Tibial nerve (tissue), 4 donors: ENCODE results near the gene ZNF688. TPM values are rescaled to one million over a fixed set of nuclear protein-coding genes. Genes with fewer than 3 reads are reported as not detected.

Source experiments
- DNase-seq, 2 donors: peaks; one replicate each; pipeline ENCODE4 v3.0.0-alpha.2; 2019; ENCODE audit warnings: low spot score in 2 of 2
- H3K27ac ChIP-seq, 4 donors: fragments of 200-600 bp; sonication (generic) in 3 of 4; one replicate each; pipeline ENCODE4 v1.5.1; 2017 to 2019; ENCODE audit warnings: mild to moderate bottlenecking in 1 of 4
- H3K27me3 ChIP-seq, 2 donors: fragments of 200-600 bp; sonication (generic) in 1 of 2; one replicate each; pipeline versions ENCODE4 v1.5.1 to v1.6.0; 2017 to 2019
- H3K36me3 ChIP-seq, 3 donors: fragments of 200-600 bp; sonication (generic); one replicate each; pipeline ENCODE4 v1.5.1; 2018 to 2019
- H3K4me1 ChIP-seq, 4 donors: fragments of 200-600 bp; sonication (generic) in 3 of 4; one replicate each; pipeline ENCODE4 v1.5.1; 2017 to 2019
- H3K4me3 ChIP-seq, 4 donors: fragments of 200-600 bp; sonication (generic) in 3 of 4; one replicate each; pipeline ENCODE4 v1.5.1; 2017 to 2019; ENCODE audit warnings: mild to moderate bottlenecking in 1 of 4, moderate library complexity in 1 of 4
- H3K9me3 ChIP-seq, 4 donors: fragments of 200-600 bp; sonication (generic) in 3 of 4; one replicate each; pipeline ENCODE4 v1.5.1; 2017 to 2019
- EP300 ChIP-seq, 2 donors: sonication (generic); formaldehyde crosslinking; IDR thresholded peaks; one replicate each; pipeline ENCODE4 v1.6.1; 2017; ENCODE audit warnings: antibody characterized with exemption in 2 of 2, mild to moderate bottlenecking in 1 of 2
- POLR2A ChIP-seq, 2 donors: fragments of 450-650 bp; IDR thresholded peaks; one replicate each; pipeline ENCODE4 v1.6.1; 2017; ENCODE audit warnings: antibody characterized with exemption in 2 of 2, mild to moderate bottlenecking in 2 of 2, moderate library complexity in 2 of 2
- WGBS, 2 donors: methylation state at CpG; one replicate each; pipeline ENCODE4 v1.1.5; 2018; 5-methylcytosine and 5-hydroxymethylcytosine counted together
- total RNA-seq, 4 donors: library from RNA; depleted of rRNA; stranded (reverse); fragments of >200 nt; gene quantifications; one replicate each; pipeline ENCODE4 v1.1.0, GENCODE V29; 2016
- TF ChIP-seq, protein P1 (sequence below), 5 experiments: fragments of 200-600 bp in 3 of 5; fragments of 450-650 bp in 2 of 5; sonication (generic) in 3 of 5; IDR thresholded peaks; one replicate each; pipeline ENCODE4 v1.5.1; 2016 to 2019; ENCODE audit warnings: antibody characterized with exemption in 5 of 5, mild to moderate bottlenecking in 3 of 5, moderate library complexity in 2 of 5

ZNF688 gene
- total RNA-seq, 4 donors from 2014 or later = 15.7 to 28.6 (median 22.9) TPM

DNA sequence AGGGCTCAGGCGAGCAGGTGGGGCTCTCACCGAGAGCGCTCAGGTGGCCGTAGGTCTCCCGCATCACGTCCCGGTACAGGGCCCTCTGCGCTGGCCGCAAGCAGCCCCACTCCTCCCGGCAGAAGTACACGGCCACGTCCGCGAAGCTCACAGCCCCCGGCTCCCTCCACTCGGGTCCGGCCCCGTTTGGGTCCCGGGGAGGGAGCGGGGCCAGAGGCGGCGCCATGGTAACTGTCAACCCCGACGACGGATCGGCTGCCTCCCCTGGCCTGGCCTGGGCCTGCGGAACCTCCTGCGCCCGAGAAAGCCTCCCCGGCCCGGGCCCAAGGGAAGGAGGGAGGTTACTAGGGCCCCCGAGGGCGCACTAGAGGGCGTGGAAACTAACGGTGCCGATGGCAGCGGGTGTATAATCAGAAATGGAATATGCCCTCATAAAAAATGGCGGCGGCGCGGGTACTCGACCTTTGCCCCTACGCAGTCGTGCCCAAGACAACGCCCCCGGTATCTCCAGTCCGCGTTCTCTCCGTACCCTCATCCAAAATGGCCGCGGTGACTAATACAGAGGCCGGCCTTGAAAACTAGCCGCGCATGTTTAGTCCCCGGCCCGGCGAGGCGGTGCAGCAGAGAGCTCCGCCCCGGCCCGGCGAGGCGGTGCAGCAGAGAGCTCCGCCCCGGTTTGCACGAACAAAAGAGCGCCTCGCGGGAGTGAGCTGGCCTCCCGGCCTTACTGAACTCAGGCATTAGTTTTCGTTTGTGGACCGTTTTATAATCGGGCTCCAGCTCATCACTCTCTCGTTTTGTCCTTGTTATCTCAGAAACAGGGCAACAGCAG is 13.3 kb downstream of the ZNF688 start, which contains the start of gene ZNF764:
Gene ZNF764, minus strand, starts transcription at position 418 of the 832 bp plus-strand sequence. Its CDS starts 192 bp downstream, at position 226.
- H3K27ac ChIP-seq = peak within 1 kb of the TSS; percentile 75 to 98 (median 95)
- 0 to 2% methylated on average over 33 to 47 of the region's 74 CpGs for WGBS, 2 donors
- H3K4me3 ChIP-seq = peak within 1 kb of the TSS; percentile 70 to 90 (median 82)

DNA sequence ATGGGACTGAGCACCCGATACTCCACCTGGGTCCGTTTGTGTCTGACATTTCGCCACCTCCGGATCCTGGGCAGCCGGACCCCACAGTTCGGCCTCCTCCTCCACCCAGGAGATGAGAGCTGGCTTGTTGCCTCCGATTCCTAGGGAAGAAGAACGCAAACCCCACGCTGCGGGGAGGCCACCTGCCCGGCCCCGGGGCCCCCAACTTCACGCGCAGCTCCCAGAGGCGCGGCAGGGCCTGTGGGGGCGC is 13.9 kb downstream of the ZNF688 start:
- H3K27me3 ChIP-seq = no peaks in the 10 kb centered on the region
- H3K27ac ChIP-seq = peak overlapping the region; percentile 75 to 98 (median 95)
- peaks cover 0 to 34% (median 6%) of the 10 kb centered on the region in 3 donors for H3K36me3 ChIP-seq
- H3K9me3 ChIP-seq = no peaks in the 10 kb centered on the region
- no peak for DNase-seq
- peak overlapping the region; percentile 70 to 90 (median 82) for H3K4me3 ChIP-seq
- 0% methylated on average over 4 to 9 of the region's 17 CpGs for WGBS, 2 donors
- TF ChIP-seq, protein P1, sequence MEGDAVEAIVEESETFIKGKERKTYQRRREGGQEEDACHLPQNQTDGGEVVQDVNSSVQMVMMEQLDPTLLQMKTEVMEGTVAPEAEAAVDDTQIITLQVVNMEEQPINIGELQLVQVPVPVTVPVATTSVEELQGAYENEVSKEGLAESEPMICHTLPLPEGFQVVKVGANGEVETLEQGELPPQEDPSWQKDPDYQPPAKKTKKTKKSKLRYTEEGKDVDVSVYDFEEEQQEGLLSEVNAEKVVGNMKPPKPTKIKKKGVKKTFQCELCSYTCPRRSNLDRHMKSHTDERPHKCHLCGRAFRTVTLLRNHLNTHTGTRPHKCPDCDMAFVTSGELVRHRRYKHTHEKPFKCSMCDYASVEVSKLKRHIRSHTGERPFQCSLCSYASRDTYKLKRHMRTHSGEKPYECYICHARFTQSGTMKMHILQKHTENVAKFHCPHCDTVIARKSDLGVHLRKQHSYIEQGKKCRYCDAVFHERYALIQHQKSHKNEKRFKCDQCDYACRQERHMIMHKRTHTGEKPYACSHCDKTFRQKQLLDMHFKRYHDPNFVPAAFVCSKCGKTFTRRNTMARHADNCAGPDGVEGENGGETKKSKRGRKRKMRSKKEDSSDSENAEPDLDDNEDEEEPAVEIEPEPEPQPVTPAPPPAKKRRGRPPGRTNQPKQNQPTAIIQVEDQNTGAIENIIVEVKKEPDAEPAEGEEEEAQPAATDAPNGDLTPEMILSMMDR (IDR thresholded peaks at IDR 0.05) = peak in 2 of 5 experiments; percentile 2 to 6
- TF ChIP-seq POLR2A (IDR thresholded peaks at IDR 0.05) = no peak
- H3K4me1 ChIP-seq = peaks cover 0 to 40% (median 9%) of the 10 kb centered on the region in 4 donors

More for the DNA sequence above, 13.3 kb downstream of the ZNF688 start, which contains the start of gene ZNF764:
- Histone ChIP-seq H3K27me3 (no peaks in the 10 kb centered on the region), H3K9me3 (no peaks in the 10 kb centered on the region), H3K4me1 (peaks cover 0 to 34% (median 9%) of the 10 kb centered on the region in 4 donors), H3K36me3 (peaks cover 0 to 30% (median 6%) of the 10 kb centered on the region in 3 donors)
- DNase-seq = peak; percentile 97 to 98
- TF ChIP-seq, protein P1 (IDR thresholded peaks at IDR 0.05) = peak in 4 of 5 experiments; percentile 2 to 36 (median 6)
- peak; percentile 83 to 86 for TF ChIP-seq EP300 (IDR thresholded peaks at IDR 0.05)
- peak; percentile 19 to 44 for TF ChIP-seq POLR2A (IDR thresholded peaks at IDR 0.05)

DNA sequence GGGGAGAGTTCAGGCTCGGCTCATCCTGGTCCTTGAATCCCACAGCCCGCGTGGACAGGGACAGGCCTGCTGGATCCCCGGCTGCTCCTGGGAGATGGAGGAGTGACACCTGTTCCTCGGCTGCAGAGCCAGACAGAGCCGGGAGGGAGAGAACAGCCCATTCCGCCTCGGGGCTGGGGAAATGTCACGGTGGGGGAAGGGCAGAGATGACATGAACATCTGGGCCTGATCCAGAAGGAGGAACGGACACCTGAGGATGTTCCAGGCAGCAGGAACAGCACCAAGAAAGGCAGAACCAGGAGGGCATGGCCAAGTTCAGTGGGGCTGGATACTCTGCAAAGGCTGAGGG is 15.4 kb downstream of the ZNF688 start:
- H3K27me3 ChIP-seq = no peaks in the 10 kb centered on the region
- TF ChIP-seq EP300 (IDR thresholded peaks at IDR 0.05) = no peak
- TF ChIP-seq POLR2A (IDR thresholded peaks at IDR 0.05) = no peak
- TF ChIP-seq, protein P1 (IDR thresholded peaks at IDR 0.05) = no peak
- no peak overlapping the region for H3K4me3 ChIP-seq
- no peaks in the 10 kb centered on the region for H3K9me3 ChIP-seq
- WGBS, 2 donors = 75% methylated on average over 10 of the region's 10 CpGs
- no peak overlapping the region for H3K27ac ChIP-seq
- peaks cover 0 to 47% (median 9%) of the 10 kb centered on the region in 4 donors for H3K4me1 ChIP-seq
- no peak for DNase-seq
- peaks cover 0 to 37% (median 6%) of the 10 kb centered on the region in 3 donors for H3K36me3 ChIP-seq

- H3K4me1 ChIP-seq = peaks cover 0 to 46% (median 9%) of the 10 kb centered on the region in 4 donors
- TF ChIP-seq POLR2A (IDR thresholded peaks at IDR 0.05) = no peak
- TF ChIP-seq, protein P1 (IDR thresholded peaks at IDR 0.05) = no peak
- TF ChIP-seq EP300 (IDR thresholded peaks at IDR 0.05) = no peak
- H3K27ac ChIP-seq = no peak overlapping the region
- WGBS, 2 donors = 91 to 92% methylated on average over 28 to 61 of the region's 69 CpGs
- H3K9me3 ChIP-seq = no peaks in the 10 kb centered on the region
- peaks cover 0 to 37% (median 6%) of the 10 kb centered on the region in 3 donors for H3K36me3 ChIP-seq
- H3K4me3 ChIP-seq = no peak overlapping the region
- DNase-seq = no peak
- H3K27me3 ChIP-seq = no peaks in the 10 kb centered on the region
Observed at GRCh38 chr16:30555315-30556124, 16.0 kb downstream of the ZNF688 start.
